OCI-LY7 (cell line): ENCODE data around the gene IFNK.

ENCODE experiments used
- EZH2phosphoT487 ChIP-seq: fragments of 200-600 bp; sonication (generic); IDR thresholded peaks from 2 replicates; pipeline ENCODE4 v1.6.1; 2018; ENCODE audit warnings: low read depth, borderline replicate concordance, mild to moderate bottlenecking, mixed run types, antibody characterized with exemption, low read length, moderate library complexity, mixed read lengths
- TF ChIP-seq, protein P1 (sequence below): fragments of 200-600 bp; sonication (generic); conservative IDR thresholded peaks from 2 replicates; pipeline ENCODE4 v1.5.1; 2014; ENCODE audit warnings: mild to moderate bottlenecking, antibody characterized with exemption, low read length, moderate library complexity, mixed read lengths

DNA sequence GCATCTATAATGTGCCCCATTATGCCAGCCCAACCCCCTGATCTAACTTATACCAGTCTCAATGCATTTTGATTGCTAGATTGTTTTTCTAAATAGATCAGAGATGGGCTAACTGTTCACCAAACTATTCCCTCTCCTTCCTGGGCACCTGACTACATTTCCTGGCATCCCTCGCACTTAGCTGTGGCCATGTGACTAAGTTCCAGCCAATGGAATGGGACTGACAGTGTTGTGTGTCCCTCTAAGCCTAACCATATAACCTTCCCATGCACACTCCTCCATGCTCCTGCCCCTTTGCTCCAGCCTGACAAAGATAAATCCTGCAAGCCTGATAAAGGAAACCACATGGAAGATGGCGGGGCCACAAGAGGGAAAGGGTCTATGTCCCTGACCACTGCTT is 12.3 kb upstream of the IFNK start:
- TF ChIP-seq, protein P1, sequence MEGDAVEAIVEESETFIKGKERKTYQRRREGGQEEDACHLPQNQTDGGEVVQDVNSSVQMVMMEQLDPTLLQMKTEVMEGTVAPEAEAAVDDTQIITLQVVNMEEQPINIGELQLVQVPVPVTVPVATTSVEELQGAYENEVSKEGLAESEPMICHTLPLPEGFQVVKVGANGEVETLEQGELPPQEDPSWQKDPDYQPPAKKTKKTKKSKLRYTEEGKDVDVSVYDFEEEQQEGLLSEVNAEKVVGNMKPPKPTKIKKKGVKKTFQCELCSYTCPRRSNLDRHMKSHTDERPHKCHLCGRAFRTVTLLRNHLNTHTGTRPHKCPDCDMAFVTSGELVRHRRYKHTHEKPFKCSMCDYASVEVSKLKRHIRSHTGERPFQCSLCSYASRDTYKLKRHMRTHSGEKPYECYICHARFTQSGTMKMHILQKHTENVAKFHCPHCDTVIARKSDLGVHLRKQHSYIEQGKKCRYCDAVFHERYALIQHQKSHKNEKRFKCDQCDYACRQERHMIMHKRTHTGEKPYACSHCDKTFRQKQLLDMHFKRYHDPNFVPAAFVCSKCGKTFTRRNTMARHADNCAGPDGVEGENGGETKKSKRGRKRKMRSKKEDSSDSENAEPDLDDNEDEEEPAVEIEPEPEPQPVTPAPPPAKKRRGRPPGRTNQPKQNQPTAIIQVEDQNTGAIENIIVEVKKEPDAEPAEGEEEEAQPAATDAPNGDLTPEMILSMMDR: no peak
- no peak for TF ChIP-seq EZH2phosphoT487
